GM21786 (cell line): Measurements from ENCODE around the gene IL10RB.
"Not testable (repeated sequence)": the region's sequence is repeated elsewhere in the genome, so short reads cannot be mapped to it uniquely, and the experiment has no call there.

Experiments
- ATAC-seq: cut with Tn5 transposase; IDR thresholded peaks from one replicate; pipeline ENCODE4 v1.9.1; 2021; ENCODE audit not compliant: unreplicated experiment

Gene IL10RB

GRCh38 chr21:33300701-33301631, 34.8 kb downstream of the IL10RB start:
- no peak for ATAC-seq

DNA sequence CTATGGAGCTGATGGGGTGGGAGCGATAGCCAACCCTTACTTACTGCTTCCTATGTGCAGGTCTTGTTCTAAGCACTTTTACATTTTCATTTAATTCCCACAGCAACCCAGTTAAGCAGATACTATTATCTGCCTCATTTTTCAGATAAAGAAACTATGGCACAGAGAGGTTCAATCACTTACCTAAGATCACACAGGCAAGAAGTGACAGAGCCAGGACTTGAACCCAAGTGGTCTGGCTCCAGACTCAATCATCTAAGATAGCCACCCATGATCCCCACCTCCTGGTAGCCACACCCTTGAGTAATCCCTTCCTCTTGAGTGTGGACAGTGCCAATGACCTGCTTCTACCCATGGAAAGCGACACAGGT, 35.5 kb downstream of the IL10RB start:
- no peak for ATAC-seq

DNA sequence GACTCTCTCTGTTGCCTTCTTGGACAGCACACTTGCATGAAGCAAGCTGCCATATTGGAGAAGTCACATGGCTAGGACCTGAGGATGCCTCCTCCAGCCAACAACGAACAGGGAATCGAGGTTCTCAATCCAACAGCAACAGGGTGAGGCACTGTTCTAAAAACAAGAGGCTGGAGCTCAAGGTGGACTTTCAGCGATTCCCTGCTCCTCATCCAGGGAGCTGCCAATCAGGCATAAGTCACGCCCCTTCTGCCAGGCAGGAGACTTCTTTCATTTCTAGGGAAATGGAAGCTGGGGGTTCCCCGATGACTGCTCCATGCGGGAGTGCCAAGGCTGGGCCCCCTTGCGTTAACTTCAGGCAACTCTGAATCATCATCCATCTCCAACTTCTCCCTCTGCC, 35.9 kb downstream of the IL10RB start:
- ATAC-seq, result no peak

GRCh38 chr21:33302796-33303195, 36.6 kb downstream of the IL10RB start:
- no peak for ATAC-seq

DNA sequence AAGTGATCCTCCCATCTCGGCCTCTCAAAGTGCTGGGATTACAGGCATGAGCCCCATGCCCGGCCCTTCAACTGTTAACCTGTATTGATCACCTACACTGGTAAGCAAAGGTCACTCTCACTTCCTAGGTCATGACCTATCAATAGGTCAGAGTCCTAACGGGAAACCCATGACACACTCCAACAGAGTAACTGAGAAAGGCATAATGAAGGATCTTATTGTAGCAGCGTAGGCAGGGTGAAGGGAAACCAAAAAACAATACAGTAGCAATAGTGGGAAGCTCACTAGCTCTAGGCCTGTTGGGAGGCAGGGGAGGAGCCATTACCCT, 39.1 kb downstream of the IL10RB start:
- no peak for ATAC-seq

DNA sequence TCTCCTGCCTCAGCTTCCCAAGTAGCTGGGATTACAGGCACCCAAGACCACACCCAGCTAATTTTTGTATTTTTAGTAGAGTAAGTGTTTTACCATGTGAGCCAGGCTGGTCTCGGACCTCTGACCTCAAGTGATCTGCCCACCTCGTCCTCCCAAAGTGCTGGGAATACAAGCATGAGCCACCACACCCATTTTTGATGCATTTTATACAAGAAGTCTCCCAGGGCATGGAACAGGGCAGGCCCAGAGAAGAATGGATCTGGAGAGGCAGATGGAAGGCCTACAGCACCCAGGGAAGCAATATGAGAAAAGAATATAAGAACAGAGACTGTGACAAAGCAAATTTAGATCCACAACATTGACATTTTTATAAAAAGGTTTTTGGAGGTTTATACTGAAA, 39.8 kb downstream of the IL10RB start:
- no peak for ATAC-seq

DNA sequence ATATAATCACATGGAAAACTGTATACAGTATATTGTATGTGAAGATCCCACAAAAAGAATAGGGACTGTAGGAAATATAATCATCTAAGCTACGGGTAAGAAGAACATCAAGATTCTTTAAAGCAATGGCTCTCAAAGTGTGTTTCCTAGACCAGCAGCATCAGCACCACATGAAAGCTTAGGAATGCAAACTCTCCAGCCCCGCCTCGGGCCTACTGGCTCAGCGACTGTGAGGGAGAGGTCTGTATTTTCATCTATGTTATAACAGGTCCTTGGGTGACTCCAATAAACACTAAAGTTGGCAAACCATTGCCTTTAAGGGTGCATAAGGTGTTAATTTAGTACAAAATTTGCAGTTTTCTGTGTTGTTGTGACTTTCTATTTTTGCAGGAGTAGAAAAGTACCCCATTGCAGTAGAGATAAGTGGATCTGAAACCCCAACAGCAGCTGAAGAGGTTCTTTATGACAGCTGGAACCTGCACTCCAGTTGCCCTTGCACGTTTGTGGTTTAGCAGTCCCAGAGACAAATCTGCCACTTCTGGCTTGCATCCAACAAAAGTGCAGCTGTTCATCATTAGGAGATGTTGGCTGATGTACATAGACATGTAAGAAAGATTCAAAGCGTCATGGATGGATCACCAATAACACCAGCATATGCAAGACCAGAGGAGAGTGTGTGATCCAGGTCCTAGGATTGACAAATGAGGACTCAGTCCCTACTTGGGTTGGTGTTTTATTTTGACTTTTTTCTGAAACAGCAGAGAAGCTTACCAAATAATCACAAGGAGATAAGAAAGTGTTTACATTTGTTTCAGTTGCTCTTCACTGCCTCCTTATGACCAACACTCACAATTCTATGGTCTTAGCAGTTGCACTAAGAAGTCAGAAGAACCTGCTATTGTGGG, 42.7 kb downstream of the IL10RB start:
- ATAC-seq, result peak; percentile 87

- ATAC-seq, result no peak
Observed at GRCh38 chr21:33309778-33310177, 43.6 kb downstream of the IL10RB start.

GRCh38 chr21:33312121-33312520, 46.0 kb downstream of the IL10RB start:
- no peak for ATAC-seq

- ATAC-seq, result no peak
Observed at GRCh38 chr21:33313183-33313582, 47.0 kb downstream of the IL10RB start.

DNA sequence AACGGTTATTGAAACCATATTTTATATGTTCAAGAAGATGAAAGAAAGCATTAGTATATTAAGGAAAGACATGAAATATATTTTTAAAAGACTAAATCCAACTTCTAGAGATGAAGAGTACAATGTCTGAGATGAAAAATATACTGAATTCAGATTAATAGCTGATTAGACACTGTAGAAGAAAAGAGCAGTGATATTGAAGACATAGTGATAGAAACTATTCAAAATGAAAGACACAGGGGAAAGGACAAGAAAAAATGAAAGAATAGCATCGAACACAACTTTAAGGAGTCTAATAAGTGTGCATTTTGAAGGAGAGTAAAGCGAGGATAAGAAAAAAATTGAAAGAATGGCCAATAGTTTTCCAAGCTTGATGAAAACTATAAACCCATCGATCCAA, 47.4 kb downstream of the IL10RB start:
- ATAC-seq, result no peak

- no peak for ATAC-seq
Observed at GRCh38 chr21:33314111-33314510, 47.9 kb downstream of the IL10RB start.

- no peak for ATAC-seq
Observed at GRCh38 chr21:33315946-33316710, 50.0 kb downstream of the IL10RB start.

DNA sequence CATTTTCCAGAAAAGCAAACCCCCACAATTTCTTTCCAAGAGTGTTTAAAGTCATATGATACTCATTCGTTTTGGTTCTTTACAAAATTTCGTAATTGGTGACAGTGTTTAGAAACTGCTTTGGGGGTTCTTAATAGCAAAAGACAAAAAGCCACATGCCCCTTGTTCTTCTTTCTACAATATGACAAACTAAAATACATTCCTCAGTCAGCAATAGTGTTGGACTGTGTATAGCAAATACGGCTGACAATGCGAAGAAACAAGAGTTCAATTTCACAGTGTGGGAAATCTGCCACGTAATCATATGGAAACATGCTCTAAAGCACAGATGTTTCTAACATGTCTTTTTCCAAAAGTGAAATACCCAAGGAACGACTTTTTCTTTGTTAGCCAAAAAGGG, 51.0 kb downstream of the IL10RB start:
- ATAC-seq, result no peak

DNA sequence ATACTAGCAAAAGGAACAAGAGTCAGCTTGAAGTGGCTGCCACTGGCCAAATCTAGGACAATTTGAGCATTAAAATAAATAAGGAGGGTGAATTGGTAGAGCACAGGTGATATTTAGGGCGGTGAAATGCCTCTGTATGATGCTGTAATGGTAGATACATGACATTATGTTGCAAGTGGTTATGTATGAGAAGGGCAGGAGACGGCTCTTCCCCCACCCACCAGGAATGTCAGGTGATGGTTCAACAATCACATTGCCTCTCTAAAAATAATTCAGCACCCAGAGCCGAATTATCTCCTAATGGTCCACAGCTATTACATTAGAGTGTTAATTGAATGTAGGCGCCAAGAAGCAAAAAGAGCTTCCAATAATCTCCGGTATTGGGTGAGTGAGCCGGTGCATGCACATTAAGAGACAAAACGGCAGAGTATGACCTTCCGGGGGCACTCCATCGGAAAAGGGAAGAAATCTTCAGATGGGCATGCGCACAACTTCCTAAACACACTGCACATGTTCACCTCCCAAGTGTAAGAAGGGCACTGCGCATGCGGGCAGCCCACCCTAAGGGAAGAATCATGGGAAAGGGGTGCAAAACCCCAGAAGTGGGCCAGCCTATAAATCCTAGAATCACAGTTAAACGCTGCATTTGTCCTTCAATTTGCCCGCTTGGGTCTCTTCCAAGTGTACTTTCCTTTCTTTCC, 51.8 kb downstream of the IL10RB start:
- ATAC-seq, result no peak

- not testable (repeated sequence) for ATAC-seq
Observed at GRCh38 chr21:33321005-33321404, 54.8 kb downstream of the IL10RB start.

GRCh38 chr21:33323610-33324009, 57.4 kb downstream of the IL10RB start:
- not testable (repeated sequence) for ATAC-seq

GRCh38 chr21:33324291-33325221, 58.4 kb downstream of the IL10RB start, which contains the start of gene IFNAR1:
Gene IFNAR1, plus strand, starts transcription at chr21:33324970. Its CDS starts 86 bp downstream, at chr21:33325056.
- peak; percentile 73 for ATAC-seq
